HepG2 (cell line): ENCODE measurements around the gene TXLNA. TPM values are rescaled to one million over a fixed set of nuclear protein-coding genes. Genes with fewer than 3 reads are reported as not detected.

ENCODE experiments used
- EEA1 ChIP-seq: sonication (generic); formaldehyde crosslinking; IDR thresholded peaks from 2 replicates; pipeline ENCODE4 v1.5.1; 2020; ENCODE audit warnings: mild to moderate bottlenecking, missing genetic modification reagents, borderline replicate concordance
- KMT2B ChIP-seq: IDR thresholded peaks from 2 replicates; pipeline ENCODE4 v1.6.1; 2016; ENCODE audit warnings: missing genetic modification reagents, missing compliant biosample characterization
- MLX ChIP-seq: IDR thresholded peaks from 2 replicates; pipeline ENCODE4 v1.6.1; 2016
- MYC ChIP-seq: sonication (generic); formaldehyde crosslinking; IDR thresholded peaks from 2 replicates; pipeline ENCODE4 v1.9.0; 2021; ENCODE audit warnings: missing genetic modification reagents, borderline replicate concordance
- NR2F2 ChIP-seq: IDR thresholded peaks from 2 replicates; pipeline ENCODE4 v1.6.1; 2012; ENCODE audit warnings: low read depth, inconsistent platforms, borderline replicate concordance
- POLR2AphosphoS5 ChIP-seq: IDR thresholded peaks from 2 replicates; pipeline ENCODE4 v1.6.1; 2012; ENCODE audit warnings: low read depth, low read length
- SP1 ChIP-seq, 2 experiments: fragments of 450-650 bp in 1 of 2; sonication (generic) in 1 of 2; formaldehyde crosslinking in 1 of 2; IDR thresholded peaks; 2 replicates each; pipeline versions ENCODE4 v1.4.0 to v1.6.1; 2016 to 2020; ENCODE audit warnings: missing genetic modification reagents in 1 of 2
- TBX2 ChIP-seq: sonication (generic); formaldehyde crosslinking; IDR thresholded peaks from 2 replicates; pipeline ENCODE4 v1.5.0; 2020; ENCODE audit warnings: missing genetic modification reagents, mild to moderate bottlenecking, borderline replicate concordance
- TERF1 ChIP-seq: sonication (generic); formaldehyde crosslinking; IDR thresholded peaks from 2 replicates; pipeline ENCODE4 v1.8.0; 2022; ENCODE audit warnings: mild to moderate bottlenecking, missing genetic modification reagents, moderate library complexity
- ZNF543 ChIP-seq: sonication (generic); formaldehyde crosslinking; IDR thresholded peaks from 2 replicates; pipeline ENCODE4 v1.4.0; 2020; ENCODE audit warnings: mild to moderate bottlenecking, missing genetic modification reagents
- ZNF839 ChIP-seq: sonication (generic); formaldehyde crosslinking; IDR thresholded peaks from 2 replicates; pipeline ENCODE4 v1.4.0; 2020; ENCODE audit warnings: missing genetic modification reagents, mild to moderate bottlenecking, borderline replicate concordance
- ZNF850 ChIP-seq: sonication (generic); formaldehyde crosslinking; conservative IDR thresholded peaks from 2 replicates; pipeline ENCODE4 v1.9.0; 2021; ENCODE audit warnings: mild to moderate bottlenecking, missing genetic modification reagents
- polyA plus RNA-seq, 8 experiments: library from polyadenylated mRNA; depleted of rRNA in 3 of 8; stranded (reverse) in 7 of 8; unstranded in 1 of 8; fragments of >200 nt; fragmentation: Illumina TruSeq in 4 of 8; extraction: Trizol in 4 of 8; gene quantifications; 2 replicates each; pipeline versions ENCODE4 v1.2.1 to v1.2.3, GENCODE V29; 2011 to 2016; ENCODE audit warnings: low read depth in 4 of 8, missing spikeins in 1 of 8, mixed read lengths in 1 of 8; ENCODE audit not compliant: insufficient read depth in 1 of 8
- total RNA-seq, 5 experiments: library from RNA; depleted of rRNA; stranded (reverse); fragments of >200 nt; fragmentation: Illumina TruSeq; extraction: Trizol; gene quantifications; 2 replicates each; pipeline ENCODE4 v1.2.3, GENCODE V29; 2016; ENCODE audit warnings: low read depth in 1 of 5
- TF ChIP-seq, protein P1 (sequence below): sonication (generic); formaldehyde crosslinking; IDR thresholded peaks from 2 replicates; pipeline ENCODE4 v1.4.0; 2020; ENCODE audit warnings: missing genetic modification reagents
- TF ChIP-seq, protein P2 (sequence below): sonication (generic); formaldehyde crosslinking; IDR thresholded peaks from 2 replicates; pipeline ENCODE4 v1.4.0; 2020; ENCODE audit warnings: missing genetic modification reagents
- TF ChIP-seq, protein P3 (sequence below): sonication (generic); formaldehyde crosslinking; IDR thresholded peaks from 2 replicates; pipeline ENCODE4 v1.4.0; 2020; ENCODE audit warnings: mild to moderate bottlenecking, missing genetic modification reagents
- TF ChIP-seq, protein P4 (sequence below): sonication (generic); formaldehyde crosslinking; IDR thresholded peaks from 2 replicates; pipeline ENCODE4 v1.5.1; 2020; ENCODE audit warnings: mild to moderate bottlenecking, missing genetic modification reagents, moderate library complexity

The TXLNA gene
- total and polyA plus RNA-seq, 2 of the 13 experiments (the other 11 are each of a cell fraction or from before 2014, with no cell fraction given), result 29.6 to 67.8 TPM

GRCh38 chr1:32205401-32206370, 26.2 kb downstream of the TXLNA start, which contains the start of gene IQCC (continued):
- TF ChIP-seq, protein P1, sequence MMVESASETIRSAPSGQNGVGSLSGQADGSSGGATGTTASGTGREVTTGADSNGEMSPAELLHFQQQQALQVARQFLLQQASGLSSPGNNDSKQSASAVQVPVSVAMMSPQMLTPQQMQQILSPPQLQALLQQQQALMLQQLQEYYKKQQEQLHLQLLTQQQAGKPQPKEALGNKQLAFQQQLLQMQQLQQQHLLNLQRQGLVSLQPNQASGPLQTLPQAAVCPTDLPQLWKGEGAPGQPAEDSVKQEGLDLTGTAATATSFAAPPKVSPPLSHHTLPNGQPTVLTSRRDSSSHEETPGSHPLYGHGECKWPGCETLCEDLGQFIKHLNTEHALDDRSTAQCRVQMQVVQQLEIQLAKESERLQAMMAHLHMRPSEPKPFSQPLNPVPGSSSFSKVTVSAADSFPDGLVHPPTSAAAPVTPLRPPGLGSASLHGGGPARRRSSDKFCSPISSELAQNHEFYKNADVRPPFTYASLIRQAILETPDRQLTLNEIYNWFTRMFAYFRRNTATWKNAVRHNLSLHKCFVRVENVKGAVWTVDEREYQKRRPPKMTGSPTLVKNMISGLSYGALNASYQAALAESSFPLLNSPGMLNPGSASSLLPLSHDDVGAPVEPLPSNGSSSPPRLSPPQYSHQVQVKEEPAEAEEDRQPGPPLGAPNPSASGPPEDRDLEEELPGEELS (CRISPR knock-in tag), result peak; percentile 25; the same call in 1 of the 2 replicates
- no peak for TF ChIP-seq ZNF543 (CRISPR knock-in tag)
- TF ChIP-seq, protein P2, sequence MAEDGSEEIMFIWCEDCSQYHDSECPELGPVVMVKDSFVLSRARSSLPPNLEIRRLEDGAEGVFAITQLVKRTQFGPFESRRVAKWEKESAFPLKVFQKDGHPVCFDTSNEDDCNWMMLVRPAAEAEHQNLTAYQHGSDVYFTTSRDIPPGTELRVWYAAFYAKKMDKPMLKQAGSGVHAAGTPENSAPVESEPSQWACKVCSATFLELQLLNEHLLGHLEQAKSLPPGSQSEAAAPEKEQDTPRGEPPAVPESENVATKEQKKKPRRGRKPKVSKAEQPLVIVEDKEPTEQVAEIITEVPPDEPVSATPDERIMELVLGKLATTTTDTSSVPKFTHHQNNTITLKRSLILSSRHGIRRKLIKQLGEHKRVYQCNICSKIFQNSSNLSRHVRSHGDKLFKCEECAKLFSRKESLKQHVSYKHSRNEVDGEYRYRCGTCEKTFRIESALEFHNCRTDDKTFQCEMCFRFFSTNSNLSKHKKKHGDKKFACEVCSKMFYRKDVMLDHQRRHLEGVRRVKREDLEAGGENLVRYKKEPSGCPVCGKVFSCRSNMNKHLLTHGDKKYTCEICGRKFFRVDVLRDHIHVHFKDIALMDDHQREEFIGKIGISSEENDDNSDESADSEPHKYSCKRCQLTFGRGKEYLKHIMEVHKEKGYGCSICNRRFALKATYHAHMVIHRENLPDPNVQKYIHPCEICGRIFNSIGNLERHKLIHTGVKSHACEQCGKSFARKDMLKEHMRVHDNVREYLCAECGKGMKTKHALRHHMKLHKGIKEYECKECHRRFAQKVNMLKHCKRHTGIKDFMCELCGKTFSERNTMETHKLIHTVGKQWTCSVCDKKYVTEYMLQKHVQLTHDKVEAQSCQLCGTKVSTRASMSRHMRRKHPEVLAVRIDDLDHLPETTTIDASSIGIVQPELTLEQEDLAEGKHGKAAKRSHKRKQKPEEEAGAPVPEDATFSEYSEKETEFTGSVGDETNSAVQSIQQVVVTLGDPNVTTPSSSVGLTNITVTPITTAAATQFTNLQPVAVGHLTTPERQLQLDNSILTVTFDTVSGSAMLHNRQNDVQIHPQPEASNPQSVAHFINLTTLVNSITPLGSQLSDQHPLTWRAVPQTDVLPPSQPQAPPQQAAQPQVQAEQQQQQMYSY (CRISPR knock-in tag), result no peak
- no peak for TF ChIP-seq SP1 (IDR thresholded peaks at IDR 0.05)
- peak; percentile 42; the same call in 1 of the 2 replicates for TF ChIP-seq SP1 (CRISPR knock-in tag; IDR thresholded peaks at IDR 0.05)
- TF ChIP-seq MLX (CRISPR knock-in tag), result no peak
- no peak for TF ChIP-seq ZNF839 (CRISPR knock-in tag)
- TF ChIP-seq MYC (CRISPR knock-in tag), result peak; percentile 15; the same call in 1 of the 2 replicates
- 0 out of 2 replicates have a peak, but pooled peaks have one; percentile 24 for TF ChIP-seq ZNF850
- no peak for TF ChIP-seq TERF1 (CRISPR knock-in tag)
- TF ChIP-seq EEA1 (CRISPR knock-in tag), result peak; percentile 73; the same call in 1 of the 2 replicates
- TF ChIP-seq TBX2 (CRISPR knock-in tag), result peak; percentile 50
- TF ChIP-seq, protein P3, sequence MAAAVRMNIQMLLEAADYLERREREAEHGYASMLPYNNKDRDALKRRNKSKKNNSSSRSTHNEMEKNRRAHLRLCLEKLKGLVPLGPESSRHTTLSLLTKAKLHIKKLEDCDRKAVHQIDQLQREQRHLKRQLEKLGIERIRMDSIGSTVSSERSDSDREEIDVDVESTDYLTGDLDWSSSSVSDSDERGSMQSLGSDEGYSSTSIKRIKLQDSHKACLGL (CRISPR knock-in tag), result peak; percentile 72
- no peak for TF ChIP-seq NR2F2
- TF ChIP-seq, protein P4, sequence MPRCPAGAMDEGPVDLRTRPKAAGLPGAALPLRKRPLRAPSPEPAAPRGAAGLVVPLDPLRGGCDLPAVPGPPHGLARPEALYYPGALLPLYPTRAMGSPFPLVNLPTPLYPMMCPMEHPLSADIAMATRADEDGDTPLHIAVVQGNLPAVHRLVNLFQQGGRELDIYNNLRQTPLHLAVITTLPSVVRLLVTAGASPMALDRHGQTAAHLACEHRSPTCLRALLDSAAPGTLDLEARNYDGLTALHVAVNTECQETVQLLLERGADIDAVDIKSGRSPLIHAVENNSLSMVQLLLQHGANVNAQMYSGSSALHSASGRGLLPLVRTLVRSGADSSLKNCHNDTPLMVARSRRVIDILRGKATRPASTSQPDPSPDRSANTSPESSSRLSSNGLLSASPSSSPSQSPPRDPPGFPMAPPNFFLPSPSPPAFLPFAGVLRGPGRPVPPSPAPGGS (CRISPR knock-in tag), result peak; percentile 40; the same call in 1 of the 2 replicates
- TF ChIP-seq POLR2AphosphoS5, result peak; percentile 77
- TF ChIP-seq KMT2B (CRISPR knock-in tag), result no peak
